ENCODE results near the gene EPHB1. TPM values are rescaled to one million over a fixed set of nuclear protein-coding genes. Genes with fewer than 3 reads are reported as not detected.
"Not testable (repeated sequence)": the region's sequence is repeated elsewhere in the genome, so short reads cannot be mapped to it uniquely, and the experiment has no call there.

Gene EPHB1
- polyA plus RNA-seq, 1 donor from 2014 or later = 18.7 TPM

DNA sequence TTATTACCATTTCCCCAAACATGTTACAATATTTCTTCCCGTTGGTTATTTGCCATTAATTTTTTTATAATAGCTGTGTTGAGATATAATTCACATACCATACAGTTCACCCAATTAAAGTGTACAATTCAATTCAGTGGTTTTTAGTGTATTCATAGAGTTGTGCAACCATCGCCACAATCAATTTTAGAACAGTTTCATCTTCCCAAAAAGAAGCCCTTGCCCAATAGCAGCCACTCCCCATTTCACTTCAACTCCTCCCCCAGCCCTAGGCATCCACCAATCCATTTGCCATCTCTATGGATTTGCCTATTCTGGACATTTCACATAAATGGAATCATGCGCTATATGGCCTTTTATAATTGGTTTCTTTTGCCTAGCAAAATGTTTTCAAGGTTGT lies 225.1 kb downstream of the EPHB1 start:
- H3K4me2 ChIP-seq (ENCODE audit: low read length) = no peak overlapping the region
- no peaks in the 10 kb centered on the region for H3K36me3 ChIP-seq (ENCODE audit: insufficient read depth, low read length)
- H3K9me3 ChIP-seq (ENCODE audit: low read length) = no peaks in the 10 kb centered on the region
- H3K27me3 ChIP-seq (ENCODE audit: insufficient read depth, low read depth, low read length) = no peaks in the 10 kb centered on the region
- H3K9ac ChIP-seq (ENCODE audit: low read length) = no peak overlapping the region
- no peak overlapping the region for H2AFZ ChIP-seq (ENCODE audit: low read depth, low read length)
- TF ChIP-seq, protein P1, sequence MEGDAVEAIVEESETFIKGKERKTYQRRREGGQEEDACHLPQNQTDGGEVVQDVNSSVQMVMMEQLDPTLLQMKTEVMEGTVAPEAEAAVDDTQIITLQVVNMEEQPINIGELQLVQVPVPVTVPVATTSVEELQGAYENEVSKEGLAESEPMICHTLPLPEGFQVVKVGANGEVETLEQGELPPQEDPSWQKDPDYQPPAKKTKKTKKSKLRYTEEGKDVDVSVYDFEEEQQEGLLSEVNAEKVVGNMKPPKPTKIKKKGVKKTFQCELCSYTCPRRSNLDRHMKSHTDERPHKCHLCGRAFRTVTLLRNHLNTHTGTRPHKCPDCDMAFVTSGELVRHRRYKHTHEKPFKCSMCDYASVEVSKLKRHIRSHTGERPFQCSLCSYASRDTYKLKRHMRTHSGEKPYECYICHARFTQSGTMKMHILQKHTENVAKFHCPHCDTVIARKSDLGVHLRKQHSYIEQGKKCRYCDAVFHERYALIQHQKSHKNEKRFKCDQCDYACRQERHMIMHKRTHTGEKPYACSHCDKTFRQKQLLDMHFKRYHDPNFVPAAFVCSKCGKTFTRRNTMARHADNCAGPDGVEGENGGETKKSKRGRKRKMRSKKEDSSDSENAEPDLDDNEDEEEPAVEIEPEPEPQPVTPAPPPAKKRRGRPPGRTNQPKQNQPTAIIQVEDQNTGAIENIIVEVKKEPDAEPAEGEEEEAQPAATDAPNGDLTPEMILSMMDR (IDR thresholded peaks at IDR 0.05; ENCODE audit: poor library complexity, severe bottlenecking) = no peak
- H3K9me2 ChIP-seq (ENCODE audit: insufficient read depth, low read length) = no peaks in the 10 kb centered on the region
- no peak overlapping the region for H3K27ac ChIP-seq (ENCODE audit: low read length)
- no peaks in the 10 kb centered on the region for H3F3A ChIP-seq (ENCODE audit: insufficient read depth, low read length, poor library complexity, severe bottlenecking)
- H4K20me1 ChIP-seq (ENCODE audit: insufficient read depth) = no peaks in the 10 kb centered on the region
- H3K4me3 ChIP-seq (ENCODE audit: low read length) = no peak overlapping the region
- no peaks in the 10 kb centered on the region for H3K79me2 ChIP-seq (replicated peaks; ENCODE audit: insufficient read depth, low read length)

DNA sequence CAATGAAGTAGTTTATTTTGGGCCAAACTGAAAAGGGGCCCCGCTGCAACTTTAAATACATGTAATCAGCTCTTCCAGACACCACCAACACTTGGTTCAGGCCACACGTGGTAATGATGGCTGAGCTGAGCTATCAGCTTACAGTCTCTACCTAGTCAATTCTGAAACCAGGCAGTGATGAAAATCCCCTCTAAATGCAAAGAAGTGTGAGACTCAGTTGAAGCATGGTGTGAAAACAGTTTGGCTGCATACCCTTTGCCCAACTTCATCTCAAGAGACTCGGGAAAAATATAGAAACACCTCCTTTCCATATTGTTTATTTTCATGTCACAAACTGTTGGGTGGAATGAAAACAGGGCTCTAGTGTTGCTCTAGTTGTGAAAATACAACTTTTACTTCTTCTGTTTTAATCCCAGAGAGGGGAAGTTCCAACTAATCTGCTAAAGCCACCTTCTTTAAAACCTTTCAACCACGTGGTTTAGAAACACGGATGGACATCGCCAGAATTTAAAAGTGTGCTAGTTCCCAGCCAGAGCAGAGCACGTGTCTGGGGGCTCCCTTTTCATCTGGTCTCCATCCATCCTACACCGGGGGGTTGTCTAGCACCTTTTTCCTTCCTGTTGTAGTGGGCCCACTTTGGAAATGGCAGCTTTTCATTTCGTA lies 229.1 kb downstream of the EPHB1 start:
- Histone ChIP-seq H3K36me3 (ENCODE audit: insufficient read depth, low read length) (no peaks in the 10 kb centered on the region), H3K79me2 (replicated peaks; ENCODE audit: insufficient read depth, low read length) (no peaks in the 10 kb centered on the region), H4K20me1 (ENCODE audit: insufficient read depth) (no peaks in the 10 kb centered on the region), H3K9me3 (ENCODE audit: low read length) (no peaks in the 10 kb centered on the region), H3F3A (ENCODE audit: insufficient read depth, low read length, poor library complexity, severe bottlenecking) (no peaks in the 10 kb centered on the region), H3K9ac (ENCODE audit: low read length) (no peak overlapping the region), H3K27me3 (ENCODE audit: insufficient read depth, low read depth, low read length) (no peaks in the 10 kb centered on the region), H3K4me3 (ENCODE audit: low read length) (no peak overlapping the region), H3K9me2 (ENCODE audit: insufficient read depth, low read length) (no peaks in the 10 kb centered on the region), H3K27ac (ENCODE audit: low read length) (no peak overlapping the region), H3K4me2 (ENCODE audit: low read length) (no peak overlapping the region), H2AFZ (ENCODE audit: low read depth, low read length) (no peak overlapping the region)
- TF ChIP-seq SMC3 (conservative IDR thresholded peaks at IDR 0.05; ENCODE audit: poor library complexity) (no peak), TAF1 (IDR thresholded peaks at IDR 0.05; ENCODE audit: low read depth) (no peak), MXI1 (conservative IDR thresholded peaks at IDR 0.05; ENCODE audit: poor library complexity, severe bottlenecking) (no peak), EP300 (conservative IDR thresholded peaks at IDR 0.05; ENCODE audit: poor library complexity, severe bottlenecking) (no peak), POLR2AphosphoS5 (IDR thresholded peaks at IDR 0.05) (no peak), RAD21 (conservative IDR thresholded peaks at IDR 0.05) (no peak), EZH2 (IDR thresholded peaks at IDR 0.05; ENCODE audit: borderline replicate concordance, insufficient read depth, low read length, poor library complexity, severe bottlenecking) (no peak)
- TF ChIP-seq, protein P1 (IDR thresholded peaks at IDR 0.05; ENCODE audit: poor library complexity, severe bottlenecking) = no peak
- TF ChIP-seq, protein P2, sequence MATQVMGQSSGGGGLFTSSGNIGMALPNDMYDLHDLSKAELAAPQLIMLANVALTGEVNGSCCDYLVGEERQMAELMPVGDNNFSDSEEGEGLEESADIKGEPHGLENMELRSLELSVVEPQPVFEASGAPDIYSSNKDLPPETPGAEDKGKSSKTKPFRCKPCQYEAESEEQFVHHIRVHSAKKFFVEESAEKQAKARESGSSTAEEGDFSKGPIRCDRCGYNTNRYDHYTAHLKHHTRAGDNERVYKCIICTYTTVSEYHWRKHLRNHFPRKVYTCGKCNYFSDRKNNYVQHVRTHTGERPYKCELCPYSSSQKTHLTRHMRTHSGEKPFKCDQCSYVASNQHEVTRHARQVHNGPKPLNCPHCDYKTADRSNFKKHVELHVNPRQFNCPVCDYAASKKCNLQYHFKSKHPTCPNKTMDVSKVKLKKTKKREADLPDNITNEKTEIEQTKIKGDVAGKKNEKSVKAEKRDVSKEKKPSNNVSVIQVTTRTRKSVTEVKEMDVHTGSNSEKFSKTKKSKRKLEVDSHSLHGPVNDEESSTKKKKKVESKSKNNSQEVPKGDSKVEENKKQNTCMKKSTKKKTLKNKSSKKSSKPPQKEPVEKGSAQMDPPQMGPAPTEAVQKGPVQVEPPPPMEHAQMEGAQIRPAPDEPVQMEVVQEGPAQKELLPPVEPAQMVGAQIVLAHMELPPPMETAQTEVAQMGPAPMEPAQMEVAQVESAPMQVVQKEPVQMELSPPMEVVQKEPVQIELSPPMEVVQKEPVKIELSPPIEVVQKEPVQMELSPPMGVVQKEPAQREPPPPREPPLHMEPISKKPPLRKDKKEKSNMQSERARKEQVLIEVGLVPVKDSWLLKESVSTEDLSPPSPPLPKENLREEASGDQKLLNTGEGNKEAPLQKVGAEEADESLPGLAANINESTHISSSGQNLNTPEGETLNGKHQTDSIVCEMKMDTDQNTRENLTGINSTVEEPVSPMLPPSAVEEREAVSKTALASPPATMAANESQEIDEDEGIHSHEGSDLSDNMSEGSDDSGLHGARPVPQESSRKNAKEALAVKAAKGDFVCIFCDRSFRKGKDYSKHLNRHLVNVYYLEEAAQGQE (IDR thresholded peaks at IDR 0.05; ENCODE audit: borderline replicate concordance) = no peak

DNA sequence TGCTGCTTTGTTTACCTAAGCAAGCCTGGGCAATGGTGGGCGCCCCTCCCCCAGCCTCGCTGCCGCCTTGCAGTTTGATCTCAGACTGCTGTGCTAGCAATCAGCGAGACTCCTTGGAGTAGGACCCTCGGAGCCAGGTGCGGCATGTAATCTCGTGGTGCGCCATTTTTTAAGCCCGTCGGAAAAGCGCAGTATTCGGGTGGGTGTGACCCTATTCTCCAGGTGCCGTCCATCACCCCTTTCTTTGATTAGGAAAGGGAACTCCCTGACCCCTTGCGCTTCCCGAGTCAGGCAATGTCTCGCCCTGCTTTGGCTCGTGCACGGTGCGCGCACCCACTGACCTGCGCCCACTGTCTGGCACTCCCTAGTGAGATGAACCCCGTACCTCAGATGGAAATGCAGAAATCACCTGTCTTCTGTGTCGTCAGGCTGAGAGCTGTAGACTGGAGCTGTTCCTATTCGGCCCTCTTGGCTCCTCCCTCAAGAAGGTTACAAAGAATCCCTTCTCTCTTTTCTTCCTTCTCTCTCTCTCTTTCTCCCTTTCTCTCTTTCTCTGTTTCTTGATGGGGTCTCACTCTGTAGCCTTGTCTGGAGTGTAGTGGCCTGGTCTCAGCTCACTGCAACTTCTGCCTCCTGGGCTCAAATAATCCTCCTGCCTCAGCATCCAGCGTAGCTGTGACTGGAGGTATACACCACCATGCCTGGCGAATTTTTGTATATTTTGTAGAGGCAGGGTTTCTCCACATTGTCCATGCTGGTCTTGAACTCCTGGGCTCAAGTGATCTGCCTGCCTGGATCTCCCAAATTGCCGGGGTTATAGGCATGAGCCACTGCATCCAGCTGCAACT lies 235.9 kb downstream of the EPHB1 start:
- not testable (repeated sequence) for H3K9me3 ChIP-seq (ENCODE audit: low read length); H3K27me3 ChIP-seq (ENCODE audit: insufficient read depth, low read depth, low read length); H3K79me2 ChIP-seq (replicated peaks; ENCODE audit: insufficient read depth, low read length); H3K4me3 ChIP-seq (ENCODE audit: low read length); H3K27ac ChIP-seq (ENCODE audit: low read length); H3F3A ChIP-seq (ENCODE audit: insufficient read depth, low read length, poor library complexity, severe bottlenecking); H4K20me1 ChIP-seq (ENCODE audit: insufficient read depth); H3K4me2 ChIP-seq (ENCODE audit: low read length); H3K9ac ChIP-seq (ENCODE audit: low read length); H3K9me2 ChIP-seq (ENCODE audit: insufficient read depth, low read length); H3K36me3 ChIP-seq (ENCODE audit: insufficient read depth, low read length); H2AFZ ChIP-seq (ENCODE audit: low read depth, low read length)
